GM21447 (cell line): ENCODE results near the gene BAHCC1.
"Not testable (repeated sequence)": the region's sequence is repeated elsewhere in the genome, so short reads cannot be mapped to it uniquely, and the experiment has no call there.

Experiments used
- ATAC-seq: cut with Tn5 transposase; IDR thresholded peaks from one replicate; pipeline ENCODE4 v1.9.1; 2021; ENCODE audit not compliant: unreplicated experiment

The BAHCC1 gene

DNA sequence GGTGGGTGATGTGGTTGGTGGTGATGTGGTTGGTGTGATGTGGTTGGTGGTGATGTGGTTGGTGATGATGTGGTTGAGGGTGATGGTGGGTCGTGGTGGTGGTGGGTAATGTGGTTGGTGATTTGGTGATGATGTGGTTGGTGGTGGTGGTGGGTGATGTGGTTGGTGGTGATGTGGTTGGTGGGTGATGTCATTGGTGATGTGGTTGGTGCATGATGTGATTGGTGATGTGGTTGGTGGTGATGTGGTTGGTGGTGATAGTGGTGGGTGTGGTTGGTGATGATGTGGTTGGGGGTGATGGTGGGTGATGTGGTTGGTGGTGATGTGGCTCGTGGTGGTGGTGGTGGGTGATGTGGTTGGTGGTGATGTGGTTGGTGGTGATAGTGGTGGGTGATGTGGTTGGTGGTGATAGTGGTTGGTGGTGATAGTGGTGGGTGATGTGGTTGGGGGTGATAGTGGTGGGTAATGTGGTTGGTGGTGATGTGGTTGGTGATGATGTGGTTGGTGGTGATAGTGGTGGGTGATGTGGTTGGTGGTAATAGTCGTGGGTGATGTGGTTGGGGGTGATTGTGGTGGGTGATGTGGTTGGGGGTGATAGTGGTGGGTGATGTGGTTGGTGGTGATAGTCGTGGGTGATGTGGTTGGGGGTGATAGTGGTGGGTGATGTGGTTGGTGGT is 30.6 kb downstream of the BAHCC1 start:
- not testable (repeated sequence) for ATAC-seq

DNA sequence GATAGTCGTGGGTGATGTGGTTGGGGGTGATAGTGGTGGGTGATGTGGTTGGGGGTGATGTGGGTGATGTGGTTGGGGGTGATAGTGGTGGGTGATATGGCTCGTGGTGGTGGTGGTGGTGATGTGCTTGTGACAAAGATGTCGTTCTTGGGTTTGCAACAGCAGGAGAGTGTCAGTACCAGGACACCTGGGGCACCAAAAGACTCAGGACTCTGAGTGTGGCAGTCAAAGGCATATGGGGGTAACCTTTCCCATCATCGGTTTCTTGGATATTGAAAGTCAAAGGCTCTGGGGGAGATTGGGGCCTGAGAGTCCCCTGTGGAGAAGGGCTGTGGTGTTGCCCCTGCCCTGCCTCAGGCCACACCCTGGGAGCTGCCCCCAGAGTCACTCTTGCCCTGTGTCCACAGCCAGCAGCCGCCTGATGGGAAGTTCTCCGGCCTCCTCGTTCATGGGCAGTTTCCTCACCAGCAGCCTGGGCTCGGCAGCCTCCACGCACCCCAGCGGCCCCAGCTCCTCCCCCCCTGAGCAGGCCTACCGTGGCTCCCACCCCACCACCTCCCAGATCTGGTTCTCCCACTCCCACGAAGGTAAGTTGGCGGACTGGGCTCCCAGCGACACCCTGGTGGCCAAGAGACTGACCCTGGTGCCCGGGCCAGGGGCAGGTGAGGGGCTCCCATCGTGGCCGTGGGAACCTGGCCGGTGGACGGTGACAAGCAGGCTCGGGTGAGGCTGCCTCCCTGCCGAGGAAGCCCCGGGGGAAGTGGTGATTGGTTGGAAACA is 31.3 kb downstream of the BAHCC1 start:
- ATAC-seq, result no peak

DNA sequence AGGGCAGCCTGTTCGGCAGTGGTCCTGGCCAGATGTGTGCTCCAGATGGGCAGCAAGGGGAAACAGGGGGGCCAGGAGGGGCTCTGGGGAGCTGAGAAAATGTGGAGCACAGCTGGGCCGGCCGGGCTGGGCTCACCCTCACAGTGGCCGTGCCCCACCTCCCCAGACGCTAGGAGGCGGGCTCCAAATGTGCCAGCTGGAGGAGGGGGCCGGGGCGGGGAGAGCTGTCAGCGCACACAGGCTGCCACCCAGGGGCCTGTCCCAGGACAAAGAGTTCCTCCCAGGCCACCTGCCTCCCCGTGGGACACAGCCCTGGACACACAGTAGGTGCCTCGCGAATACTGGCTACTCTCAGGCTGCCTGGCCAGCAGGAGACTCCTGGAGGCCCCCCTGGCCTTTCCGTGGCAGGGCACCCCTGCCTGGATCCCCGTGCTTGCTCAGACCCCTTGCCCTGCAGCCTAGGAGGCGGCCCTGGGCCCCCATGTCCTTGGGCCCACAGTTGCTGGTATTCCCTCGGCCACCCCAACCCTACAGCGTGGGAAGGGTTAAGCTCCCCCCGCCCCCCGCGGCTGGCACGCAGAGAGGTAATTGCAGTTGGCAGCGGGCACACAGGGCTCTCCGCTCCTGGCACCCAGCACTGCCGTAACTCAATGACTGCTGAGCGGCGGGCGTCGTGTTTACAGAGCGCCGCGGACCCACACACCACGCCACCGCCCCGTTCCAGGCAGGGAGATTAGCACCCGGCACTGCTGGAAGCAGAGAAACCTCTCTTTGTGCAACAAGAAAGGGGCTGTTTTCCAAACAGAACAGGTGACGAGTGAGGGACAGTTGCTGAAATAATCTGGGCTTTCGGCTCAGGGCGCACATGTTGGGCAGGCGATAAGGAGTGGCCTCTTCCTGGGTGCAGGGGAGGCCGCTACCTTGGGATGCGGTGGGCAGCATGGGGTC is 32.2 kb downstream of the BAHCC1 start:
- no peak for ATAC-seq

DNA sequence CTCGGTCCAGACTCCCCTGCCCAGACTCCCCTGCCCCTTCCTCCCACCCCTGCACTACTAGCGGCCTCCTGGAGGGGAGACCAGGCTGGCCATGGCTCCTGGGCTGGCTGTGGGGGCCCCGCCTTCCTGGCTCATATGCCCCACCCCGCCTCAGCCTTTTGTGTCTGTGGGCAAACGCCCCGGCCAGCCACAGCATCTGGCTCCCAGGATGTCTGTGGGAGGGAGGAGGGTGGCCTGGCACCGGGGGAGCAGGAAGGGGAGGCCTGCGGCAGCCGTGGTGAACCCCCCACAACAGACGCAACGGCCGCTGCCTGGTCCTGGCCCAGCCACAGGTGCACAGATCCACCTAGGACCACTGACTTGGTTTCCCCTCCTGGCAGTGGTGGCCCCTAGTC is 32.9 kb downstream of the BAHCC1 start:
- no peak for ATAC-seq

DNA sequence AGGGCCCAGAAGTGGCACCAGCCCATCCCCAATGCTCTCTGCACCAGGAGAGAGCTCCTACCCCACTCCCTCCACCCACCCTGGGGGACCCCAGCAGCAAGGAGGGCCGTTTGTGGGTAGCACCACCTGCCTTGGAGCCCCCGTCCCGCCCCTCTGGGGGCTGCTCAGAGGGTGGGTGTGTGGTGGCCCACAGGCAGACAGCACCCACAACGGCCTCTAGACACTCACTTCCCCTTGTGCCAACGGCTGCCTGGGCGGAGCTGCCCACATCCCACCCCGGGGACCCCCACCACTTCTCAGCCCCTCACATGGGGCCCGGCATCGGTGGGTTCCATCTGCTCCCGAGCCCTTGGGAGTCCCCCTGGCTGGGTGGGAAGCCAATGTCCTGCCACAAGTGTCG is 33.3 kb downstream of the BAHCC1 start:
- no peak for ATAC-seq

DNA sequence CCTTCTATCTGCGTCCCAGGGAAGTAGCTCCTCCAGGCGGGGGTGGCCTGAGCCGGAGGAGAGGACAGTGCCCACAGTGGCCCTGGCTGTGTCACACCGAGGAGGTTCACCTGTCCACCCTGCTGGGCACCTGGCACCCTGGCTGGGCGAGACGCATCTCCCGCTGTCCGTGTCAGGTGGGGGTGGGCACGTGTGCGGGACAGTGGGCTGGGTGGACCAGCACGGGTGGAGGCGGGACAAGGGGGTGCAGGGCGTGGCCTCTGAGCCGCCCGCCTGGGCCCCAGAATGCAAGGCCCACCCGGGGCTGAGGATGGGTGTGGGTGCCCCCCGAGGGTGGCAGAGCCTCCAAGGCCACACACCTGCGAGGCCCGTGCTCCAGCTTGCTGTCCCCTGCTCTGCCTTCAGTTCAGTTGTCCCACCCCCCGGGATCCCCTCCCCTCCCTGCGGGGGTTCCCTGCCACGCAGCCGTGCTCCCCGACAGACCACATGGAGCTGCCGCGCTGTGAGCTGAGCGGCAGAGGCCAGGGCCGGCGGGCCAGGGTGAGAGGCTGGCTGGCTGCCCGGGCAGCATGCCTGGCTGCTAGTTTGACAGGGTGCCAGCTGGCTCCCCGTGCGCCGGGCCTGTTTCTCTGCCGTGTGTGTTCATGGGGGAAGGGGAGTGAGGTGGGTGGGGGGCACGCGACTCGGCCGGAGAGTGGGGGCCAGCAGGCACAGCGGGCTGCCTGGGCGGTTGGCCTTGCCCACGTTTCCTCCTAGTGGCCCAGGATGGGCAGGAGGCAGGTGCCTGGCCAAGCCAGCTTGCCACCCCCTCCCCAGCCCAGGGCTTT is 33.9 kb downstream of the BAHCC1 start:
- ATAC-seq, result no peak

DNA sequence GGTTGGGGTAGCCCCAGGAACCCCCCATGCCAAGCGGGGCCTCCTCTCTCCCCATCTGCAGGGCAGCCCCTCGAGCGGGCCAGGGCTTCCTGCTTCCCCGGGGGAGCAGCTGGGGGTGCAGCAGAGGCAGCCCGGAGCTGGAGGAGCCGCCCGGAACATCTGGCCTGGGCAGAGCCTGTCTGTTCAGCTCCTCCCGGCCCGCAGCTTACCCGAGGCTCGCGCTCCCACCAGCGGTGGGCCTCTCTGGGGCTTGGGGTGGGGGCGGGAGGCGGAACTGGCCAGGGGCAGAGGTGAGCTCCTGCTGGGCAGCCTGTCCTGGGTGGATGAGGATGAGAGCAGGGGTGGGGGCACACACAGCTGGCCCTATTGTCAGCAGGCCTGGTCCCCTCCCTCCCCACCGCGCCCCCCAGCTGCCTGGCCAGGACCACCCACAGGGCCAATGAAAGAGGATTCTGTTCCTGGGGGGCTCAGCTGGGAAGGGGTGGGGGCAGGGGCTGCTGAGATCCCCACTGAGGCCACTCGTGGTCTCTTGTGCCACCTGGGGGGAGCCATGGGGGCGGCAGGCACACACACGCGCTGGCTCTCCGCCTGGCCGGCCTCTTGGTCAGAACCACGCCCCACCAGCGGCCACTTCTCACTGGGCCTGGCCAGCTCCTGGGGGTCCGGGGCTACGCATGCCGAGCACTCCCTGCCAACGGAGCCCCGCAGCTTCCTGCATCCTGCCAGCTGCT is 34.7 kb downstream of the BAHCC1 start:
- ATAC-seq, result no peak

DNA sequence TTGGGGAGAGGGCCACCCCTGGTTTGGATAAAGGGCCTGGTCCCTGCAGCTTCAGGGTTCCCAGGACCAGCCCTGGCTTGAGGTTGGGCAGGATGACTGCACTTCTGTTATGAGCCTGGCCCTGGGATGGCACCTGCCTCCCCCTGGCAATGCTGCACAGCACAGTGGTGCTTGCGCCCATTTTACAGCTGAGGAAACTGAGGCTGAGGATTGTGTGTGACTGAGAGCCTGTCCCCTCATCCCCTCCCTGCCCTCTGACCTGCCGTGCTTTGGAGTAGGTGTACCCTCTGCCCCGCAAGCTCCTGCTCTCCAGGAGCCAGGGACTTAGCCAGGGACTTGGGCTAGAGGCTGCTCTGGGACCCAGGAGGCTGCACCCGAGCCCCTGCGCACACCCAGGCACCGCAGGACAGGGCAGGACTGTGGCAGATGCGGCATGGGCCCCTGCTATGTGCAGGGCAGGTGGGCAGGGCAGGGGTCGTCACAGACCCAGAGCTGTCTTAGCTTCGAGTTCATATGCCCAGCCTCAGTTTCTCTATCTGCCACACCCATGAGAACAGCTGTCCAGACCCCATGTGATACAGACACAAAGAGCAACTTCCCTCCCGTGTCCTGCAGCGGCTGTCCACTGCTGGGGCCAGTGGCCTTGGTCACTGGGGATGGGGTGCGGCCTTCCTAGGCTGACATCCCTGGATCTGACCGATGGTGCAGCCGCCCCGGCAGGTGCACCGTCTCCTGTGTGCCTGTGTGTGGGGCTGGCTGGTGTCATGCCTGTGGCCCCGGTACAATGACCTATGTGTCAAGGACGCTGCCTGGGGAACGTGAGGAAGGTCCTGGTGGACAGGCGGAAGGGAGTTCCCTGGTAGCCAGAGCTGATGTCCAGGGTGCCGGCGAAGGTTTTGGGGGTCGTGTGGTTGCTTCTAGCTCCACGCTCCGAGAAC is 36.6 kb downstream of the BAHCC1 start:
- no peak for ATAC-seq

DNA sequence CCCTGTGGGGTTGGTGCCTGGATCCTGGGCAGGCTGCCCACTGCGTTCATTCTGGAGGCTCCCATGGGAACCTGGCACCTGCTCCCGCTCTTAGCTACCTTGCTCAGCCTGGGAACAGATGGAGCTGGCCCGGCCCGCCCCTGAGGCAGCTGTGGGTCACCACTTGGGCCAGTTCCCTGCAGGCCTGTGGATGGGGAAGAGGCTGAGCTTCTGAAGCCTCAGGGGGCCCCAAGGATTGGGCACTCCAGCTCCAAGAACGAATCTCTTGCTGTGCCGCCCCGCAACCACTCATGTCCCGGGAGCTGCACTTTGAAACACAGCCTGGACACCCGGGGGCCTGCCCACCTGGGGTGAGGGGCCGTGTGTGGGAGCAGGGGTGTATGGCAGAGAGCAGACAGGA is 37.7 kb downstream of the BAHCC1 start:
- no peak for ATAC-seq

DNA sequence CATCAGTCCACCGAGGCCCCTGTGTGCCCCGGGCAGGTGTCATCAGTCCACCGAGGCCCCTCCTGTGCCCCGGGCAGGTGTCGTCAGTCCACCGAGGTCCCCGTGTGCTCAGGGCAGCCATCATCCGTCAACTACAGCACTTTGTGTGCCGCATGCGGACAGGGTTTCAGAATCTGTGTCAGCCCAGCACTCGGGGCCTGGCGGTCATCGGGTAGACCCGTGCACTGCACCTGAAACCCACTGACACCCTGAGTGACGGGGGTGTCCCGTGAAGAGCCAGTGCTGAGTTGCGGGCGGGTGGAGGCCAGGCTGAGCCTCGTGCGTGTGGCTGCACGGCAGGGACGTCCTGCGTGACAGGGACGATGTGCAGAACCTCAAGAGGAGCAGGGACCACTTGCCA is 38.4 kb downstream of the BAHCC1 start:
- ATAC-seq, result no peak

DNA sequence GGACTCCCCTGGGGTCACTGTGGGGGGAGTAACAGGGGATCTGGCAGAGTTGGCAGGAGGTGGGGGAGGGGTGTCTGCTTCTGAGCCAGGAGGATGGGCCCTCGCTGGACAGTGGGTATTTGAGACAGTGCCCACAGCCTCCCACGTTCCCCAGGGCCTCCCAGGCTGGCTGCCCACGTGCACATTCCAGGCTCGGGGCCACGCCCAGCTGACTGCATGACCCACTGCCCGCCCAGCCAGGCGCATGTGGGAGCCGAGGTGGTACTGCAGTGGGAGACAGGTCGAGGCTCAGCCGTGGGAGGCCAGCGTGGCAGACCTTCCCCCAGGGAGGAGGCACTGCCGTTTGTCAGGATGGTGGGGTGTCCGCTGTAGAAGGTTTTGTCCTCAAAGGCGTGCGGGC is 38.8 kb downstream of the BAHCC1 start:
- no peak for ATAC-seq

DNA sequence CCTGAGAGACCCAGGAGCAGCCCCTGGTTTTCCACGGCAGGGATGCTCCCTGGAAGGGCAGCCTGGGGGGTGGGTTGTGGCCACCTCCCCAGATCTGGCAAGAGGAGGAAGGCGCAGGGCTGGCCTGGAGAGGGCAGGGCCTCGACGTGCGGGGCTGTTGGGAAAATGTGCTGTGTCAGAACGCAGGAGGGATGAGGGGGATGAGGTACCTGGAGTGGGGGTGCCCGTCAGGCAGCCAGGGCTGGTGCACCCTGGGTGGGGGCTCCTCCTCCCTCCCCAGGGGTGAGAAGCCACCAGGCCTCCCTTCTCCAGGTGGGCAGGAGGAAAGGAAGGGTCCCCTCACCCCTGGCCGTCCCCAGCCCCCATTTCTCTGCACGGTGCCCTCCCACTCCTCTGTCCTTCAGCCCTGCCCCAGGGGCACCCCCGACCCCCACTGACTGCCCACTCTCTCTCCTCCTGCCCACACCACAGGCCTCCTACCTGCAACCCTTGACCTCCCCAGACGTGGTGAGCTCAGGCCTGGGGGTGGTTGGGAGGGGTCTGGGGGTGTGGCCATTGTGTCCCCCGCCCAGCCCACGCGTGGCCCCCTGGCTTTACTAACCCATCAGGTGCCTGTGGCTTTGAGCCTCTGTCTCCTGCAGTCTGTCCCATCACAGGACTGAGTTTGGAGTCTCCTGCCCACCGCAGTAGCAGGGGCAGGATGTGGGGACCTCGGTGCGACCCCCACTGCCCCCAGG is 39.6 kb downstream of the BAHCC1 start:
- no peak for ATAC-seq

DNA sequence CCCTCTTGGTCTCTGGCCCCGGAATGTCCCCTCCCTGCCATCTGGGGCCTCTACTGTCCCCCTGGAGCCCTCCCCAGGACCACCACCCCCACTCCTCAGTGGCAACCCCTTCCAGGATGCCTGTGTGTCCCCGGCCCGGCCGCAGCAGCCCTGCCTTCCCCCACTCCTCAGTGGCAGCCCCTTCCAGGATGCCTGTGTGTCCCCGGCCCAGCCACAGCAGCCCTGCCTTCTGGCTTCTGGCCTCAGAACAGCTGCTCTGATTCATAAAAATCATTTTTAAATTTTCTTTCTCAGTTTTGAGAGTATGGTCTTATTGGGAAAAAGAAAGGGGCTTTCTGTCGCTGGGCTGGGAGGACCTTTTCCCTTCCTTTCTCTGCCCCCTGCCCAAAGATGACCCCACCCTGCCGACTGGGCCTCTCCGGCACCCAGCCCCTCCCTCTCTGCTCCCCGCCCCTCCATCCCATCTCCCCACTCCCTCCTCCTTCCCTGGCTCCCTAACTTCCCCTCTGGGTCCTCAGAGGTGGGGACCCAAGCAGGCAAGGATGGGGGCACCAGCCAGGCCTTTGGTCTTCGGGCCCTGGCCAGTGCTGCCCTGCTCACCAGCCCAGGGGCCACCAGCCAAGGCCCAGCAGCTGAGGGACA is 40.5 kb downstream of the BAHCC1 start:
- ATAC-seq, result no peak

DNA sequence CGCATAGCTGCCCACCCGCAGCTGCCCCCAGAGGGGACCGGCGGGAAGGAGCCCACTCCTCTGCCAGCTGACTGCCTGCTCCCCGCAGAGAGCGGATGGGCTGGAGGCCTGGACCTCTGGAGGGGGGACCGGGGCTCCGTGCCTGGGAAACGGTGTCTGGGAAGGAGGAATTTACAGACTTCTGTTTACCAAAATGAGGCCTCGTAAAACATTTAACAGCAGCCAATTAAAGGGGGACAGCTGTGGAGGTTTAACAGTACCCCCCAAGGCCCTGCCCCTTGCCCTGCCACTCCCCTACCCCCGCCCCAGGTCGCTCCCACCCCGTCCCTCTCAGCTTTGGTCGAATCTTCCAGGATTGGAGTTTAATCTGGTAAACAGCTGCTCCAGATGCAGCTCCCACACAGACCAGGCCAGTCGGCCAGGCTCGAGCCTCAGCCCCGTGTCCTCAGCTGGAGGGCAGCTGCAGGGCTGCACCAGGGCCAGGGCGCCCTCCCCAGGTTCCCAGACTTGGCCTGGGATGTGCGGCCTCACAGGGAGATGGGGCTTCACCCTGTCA is 41.1 kb downstream of the BAHCC1 start:
- ATAC-seq, result no peak

DNA sequence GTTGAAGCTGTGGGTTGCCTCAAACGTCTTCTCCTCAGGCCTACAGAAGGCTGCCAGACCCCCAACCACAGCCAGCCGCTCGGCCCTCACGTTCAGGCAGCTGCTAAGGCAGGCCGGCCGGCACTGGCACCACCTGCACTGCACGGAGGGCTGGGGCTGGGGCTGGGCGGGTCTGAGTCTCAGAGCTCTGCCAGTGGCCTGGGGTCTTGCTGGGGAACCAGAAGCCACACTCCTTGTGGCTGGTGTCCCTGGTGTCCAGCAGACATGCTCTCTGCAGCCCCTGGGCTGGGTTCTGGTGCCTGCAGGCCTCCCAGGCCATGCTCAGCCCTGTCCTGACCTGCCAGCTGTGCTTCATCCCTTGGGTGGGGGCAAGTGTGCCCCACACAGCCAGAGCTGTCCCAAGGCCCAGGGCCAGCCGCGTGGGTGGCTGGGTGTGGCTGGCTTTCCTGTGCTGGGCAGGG is 42.0 kb downstream of the BAHCC1 start:
- ATAC-seq, result no peak

DNA sequence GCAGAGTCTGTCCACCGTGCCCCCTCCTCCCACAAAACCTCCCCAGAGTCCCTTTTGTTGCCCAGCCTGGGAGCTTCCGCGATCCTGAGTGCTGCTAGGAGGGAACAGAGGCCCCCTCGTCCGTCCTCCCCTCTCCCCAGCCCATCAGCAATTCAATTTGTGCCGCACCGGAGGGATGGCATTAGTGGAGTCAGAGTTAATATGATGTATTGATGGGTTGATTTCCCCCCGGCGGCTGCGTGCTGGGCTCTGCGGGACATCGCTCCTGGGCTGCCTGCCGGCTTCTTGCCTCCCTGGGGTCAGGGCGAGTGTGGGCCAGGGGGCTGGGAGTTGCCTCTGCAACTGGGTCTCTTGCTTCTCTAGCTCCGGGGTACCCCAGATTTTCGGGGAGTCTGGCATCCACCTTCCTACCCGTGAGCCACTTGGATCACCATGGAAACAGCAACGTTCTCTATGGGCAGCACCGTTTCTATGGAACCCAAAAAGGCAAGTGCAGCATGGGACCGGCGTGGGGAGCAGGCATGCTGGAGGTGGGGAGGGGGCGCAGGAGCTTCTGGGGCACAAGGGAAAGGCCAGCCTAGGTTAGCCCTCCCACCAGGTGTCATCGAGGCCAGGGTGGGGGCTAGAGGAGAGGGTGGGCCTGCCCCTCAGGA is 42.9 kb downstream of the BAHCC1 start:
- no peak for ATAC-seq

DNA sequence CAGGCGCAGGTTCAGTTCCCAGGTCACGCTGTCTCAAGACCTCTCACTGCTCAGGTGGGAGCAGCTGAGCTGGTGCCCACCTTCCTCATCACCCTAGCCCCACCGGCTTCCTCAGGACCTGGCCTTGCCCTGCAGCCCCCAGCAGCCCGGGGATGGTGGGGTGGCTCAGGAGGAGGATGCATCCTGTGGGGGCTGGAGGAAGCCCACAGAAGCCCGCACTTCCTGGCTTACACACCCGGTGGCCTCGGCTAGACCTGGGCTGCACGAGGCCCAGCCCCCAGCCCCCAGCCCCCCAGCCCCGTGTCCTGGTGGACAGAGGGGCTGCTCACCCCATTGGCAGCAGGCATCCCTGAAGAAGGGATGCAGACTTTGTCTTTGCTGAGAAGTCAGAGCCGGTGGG is 43.4 kb downstream of the BAHCC1 start:
- ATAC-seq, result no peak
